ENCODE data around the gene RAB11FIP3. TPM values are rescaled to one million over a fixed set of nuclear protein-coding genes. Genes with fewer than 3 reads are reported as not detected.
"Not testable (repeated sequence)": the region's sequence is repeated elsewhere in the genome, so short reads cannot be mapped to it uniquely, and the experiment has no call there.

The RAB11FIP3 gene
- total RNA-seq, 1 experiment from 2014 or later, result 33.8 TPM

DNA sequence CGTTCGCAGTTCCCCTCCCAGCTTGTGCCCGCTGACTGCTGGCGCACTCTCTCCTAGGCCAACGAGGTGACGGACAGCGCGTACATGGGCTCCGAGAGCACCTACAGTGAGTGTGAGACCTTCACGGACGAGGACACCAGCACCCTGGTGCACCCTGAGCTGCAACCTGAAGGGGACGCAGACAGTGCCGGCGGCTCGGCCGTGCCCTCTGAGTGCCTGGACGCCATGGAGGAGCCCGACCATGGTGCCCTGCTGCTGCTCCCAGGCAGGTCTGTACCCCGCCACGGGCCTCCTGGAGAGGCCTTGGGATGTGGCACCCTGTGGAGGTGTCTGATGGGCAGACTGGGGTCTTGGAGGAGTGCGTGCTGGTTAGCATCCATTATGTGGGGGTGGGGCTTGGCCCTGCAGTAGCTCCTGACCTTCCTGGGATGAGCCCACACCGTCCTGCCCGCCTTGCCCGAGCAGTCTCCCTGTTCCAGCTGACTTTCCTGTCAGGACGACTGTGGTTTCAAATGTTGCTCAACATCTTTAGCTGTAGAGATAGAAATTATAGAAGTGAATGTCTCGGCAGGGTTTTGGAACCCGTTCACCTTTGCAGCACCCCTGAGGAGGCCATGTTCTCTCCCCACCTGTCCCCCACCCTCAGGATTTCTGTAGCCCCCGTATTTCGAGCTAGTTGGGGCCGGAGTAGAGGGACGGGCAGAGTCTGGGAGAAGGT, 57.2 kb downstream of the RAB11FIP3 start:
- DNase-seq (ENCODE audit: low spot score), result no peak
- in situ Hi-C loops (cut with HindIII; ENCODE audit: low sequenced_read_pairs), result no loop called here

DNA sequence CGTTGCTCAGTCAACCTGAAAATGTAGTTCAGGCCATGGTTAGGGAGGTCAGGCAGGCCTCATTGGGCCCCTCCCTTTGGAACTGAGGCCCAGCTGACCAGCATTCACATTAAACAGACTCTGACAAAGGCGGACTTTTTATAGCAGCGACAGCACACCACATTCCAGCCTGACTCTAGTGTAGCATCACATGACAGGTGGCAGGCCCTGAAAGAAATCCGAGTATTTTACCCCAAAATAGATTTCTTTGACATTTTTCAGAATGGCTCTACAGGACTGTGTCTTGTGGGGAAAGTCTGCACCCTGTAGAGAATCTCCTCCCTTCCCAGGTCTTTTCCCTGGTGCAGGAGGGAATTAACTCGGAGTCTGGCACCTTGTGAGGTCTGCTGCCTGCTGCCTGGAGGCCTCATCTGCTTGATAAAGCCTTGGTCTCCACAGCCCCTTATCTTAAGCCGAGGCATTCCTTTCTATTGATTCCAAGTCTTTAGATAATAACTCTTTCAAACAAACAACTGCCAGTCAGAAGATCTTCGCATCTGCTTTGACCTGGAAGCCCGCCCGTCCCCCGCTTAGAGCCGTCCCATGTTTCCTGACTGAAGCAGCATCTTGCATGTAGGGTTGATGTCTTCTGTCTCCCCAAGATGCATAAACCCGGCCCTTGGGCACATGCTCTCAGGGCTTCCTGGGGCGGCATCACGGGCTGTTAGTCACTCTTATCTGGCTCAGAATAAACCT, 58.1 kb downstream of the RAB11FIP3 start:
- DNase-seq (ENCODE audit: low spot score), result no peak
- in situ Hi-C loops (cut with HindIII; ENCODE audit: low sequenced_read_pairs), result no loop called here

DNA sequence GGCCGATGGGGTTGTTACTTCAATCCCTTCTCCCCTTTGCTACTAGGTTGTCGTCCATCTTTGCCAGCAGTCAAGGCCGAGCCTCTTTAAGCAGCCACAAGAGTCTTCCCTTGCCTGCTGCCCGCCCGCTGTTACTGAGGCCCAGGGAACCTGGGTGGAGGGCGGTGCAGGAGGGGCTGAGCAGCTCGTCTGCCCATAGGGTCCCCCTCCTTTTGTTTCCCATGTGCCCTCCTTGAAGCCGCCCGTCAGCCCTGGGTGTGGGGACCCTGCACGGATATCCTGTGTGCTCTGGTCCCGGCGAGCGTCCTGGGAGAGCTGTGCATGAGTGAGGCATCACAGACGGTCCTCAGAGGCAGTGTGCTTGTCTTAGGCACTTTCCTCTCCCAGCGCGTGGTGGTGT, 64.2 kb downstream of the RAB11FIP3 start:
- in situ Hi-C loops (cut with HindIII; ENCODE audit: low sequenced_read_pairs), result no loop called here
- no peak for DNase-seq (ENCODE audit: low spot score)

DNA sequence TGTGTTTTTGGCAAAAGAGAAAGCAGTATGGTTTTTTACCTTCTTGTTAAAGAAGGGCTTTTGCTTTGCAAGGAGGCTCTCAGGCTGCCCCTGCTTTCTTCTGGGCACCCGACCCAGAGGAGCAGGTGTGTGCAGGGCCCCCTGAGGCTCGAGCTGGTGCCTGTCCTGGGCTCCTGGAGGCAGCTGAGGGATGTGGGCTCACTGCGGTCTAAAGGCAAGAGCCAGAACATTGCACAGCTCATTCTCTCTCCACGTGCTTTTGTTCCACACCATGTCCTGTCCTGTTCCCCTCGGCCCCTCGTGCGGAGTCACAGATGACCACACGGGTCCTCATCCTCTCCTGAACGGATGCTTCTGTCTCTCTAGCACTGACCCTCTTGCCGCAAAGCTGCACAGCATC, 65.3 kb downstream of the RAB11FIP3 start:
- in situ Hi-C loops (cut with HindIII; ENCODE audit: low sequenced_read_pairs), result no loop called here

DNA sequence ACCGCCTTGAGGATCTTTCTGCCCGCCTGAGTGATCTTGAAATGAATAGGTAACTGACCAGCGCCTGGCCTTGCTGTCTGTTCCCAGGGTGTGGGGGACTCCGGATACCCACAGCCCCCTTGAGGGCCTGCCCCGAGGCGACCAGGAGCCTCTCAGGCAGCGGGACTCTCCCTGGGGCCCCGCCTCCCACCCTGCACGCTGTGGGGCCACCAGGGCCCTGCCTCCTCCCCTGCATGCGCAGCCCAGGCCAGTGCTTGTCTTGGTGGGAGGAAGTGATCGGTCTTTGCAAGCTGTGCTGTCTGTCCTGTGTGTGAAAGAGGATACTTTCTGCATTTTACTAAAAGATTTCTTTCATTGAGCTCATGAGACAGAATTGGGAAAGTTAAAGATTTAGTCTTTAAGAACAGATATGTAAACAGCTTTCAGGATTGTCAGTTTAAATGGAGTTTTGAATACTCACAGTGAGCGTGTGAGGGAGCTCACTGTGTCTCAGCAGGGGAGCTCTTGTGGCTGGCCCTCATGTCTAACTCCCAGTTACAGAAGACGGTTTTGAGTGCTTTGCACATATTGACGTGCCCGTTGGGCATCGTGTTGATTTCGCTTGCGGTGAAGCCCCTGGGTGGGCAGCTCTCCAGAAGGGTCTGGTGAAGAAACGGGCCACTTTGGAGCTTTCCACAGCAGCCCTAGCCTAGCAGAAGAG, 65.9 kb downstream of the RAB11FIP3 start:
- DNase-seq (ENCODE audit: low spot score), result no peak
- in situ Hi-C loops (cut with HindIII; ENCODE audit: low sequenced_read_pairs), result no loop called here

More for the DNA sequence above, 65.3 kb downstream of the RAB11FIP3 start:
- peak; percentile 62 for DNase-seq (ENCODE audit: low spot score)

DNA sequence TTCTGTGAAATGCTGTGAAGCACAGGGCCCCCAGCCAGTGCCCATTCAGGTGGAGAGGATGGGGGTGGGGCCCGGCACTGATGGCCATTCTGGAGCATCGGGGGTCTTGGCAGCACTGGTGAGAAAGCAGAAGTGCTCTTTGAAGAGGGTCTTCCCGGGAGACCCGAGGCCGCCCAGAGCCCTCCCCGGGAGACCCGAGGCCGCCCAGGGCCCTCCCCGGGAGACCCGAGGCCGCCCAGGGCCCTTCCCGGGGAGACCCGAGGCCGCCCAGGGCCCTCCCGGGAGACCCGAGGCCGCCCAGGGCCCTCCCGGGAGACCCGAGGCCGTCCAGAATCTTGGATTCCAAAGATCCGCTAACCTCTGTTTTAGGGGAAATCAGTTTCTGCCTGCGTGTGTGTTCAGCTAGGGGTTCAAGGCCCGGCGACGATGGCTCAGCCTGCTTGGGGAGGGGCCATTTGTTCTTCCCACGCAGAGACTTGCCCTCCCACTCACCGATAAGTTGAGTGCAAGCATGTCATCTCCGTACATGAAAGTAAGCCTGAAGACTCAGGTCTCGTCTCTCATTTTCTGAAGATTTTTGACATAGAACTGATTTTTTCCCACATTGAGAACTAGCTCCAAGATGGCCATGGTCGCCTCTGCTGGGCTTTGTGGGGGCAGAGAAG, 66.9 kb downstream of the RAB11FIP3 start:
- no peak for DNase-seq (ENCODE audit: low spot score)
- in situ Hi-C loops (cut with HindIII; ENCODE audit: low sequenced_read_pairs), result no loop called here

DNA sequence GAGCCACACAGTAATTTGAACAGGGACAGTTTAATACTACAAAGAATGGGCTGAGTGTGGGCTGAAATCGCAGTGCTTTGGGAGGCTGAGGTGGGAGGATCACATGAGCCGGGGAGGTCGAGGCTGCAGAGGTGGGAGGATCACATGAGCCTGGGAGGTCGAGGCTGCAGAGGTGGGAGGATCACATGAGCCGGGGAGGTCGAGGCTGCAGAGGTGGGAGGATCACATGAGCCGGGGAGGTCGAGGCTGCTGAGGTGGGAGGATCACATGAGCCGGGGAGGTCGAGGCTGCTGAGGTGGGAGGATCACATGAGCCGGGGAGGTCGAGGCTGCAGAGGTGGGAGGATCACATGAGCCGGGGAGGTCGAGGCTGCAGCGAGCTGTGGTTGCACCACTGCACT, 69.2 kb downstream of the RAB11FIP3 start:
- DNase-seq (ENCODE audit: low spot score); in situ Hi-C loops (cut with HindIII; ENCODE audit: low sequenced_read_pairs): not testable (repeated sequence)

DNA sequence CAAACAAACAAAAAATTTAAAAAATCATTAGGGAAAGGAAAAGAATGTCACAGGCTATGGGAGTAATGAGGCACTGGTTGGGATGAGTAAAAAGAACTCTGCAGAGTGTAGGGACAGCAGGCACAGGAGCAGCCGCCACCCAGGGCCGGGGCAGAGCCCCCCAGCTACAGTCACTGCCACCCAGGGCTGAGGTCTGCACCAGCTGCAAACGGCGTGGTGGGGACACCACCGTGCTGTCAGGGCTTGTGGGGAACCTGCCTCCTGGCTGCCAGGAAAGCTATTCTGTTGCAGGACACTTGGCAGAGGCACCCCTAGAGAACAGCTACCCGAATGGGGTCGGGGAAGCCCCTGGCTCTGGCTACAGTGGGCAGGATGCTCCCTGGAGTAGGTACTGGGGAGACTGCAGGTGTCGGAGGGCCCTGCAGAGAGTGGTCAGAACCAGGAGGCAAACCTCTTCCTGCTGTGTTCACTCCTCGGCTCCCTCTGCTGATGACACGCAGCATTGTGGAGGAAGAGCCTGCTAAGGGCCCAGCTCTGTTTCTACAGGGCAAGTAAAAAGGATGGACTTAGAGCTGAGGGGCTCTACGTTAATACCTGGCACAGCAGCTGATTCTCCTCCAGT, 69.8 kb downstream of the RAB11FIP3 start:
- in situ Hi-C loops (cut with HindIII; ENCODE audit: low sequenced_read_pairs), result no loop called here

DNA sequence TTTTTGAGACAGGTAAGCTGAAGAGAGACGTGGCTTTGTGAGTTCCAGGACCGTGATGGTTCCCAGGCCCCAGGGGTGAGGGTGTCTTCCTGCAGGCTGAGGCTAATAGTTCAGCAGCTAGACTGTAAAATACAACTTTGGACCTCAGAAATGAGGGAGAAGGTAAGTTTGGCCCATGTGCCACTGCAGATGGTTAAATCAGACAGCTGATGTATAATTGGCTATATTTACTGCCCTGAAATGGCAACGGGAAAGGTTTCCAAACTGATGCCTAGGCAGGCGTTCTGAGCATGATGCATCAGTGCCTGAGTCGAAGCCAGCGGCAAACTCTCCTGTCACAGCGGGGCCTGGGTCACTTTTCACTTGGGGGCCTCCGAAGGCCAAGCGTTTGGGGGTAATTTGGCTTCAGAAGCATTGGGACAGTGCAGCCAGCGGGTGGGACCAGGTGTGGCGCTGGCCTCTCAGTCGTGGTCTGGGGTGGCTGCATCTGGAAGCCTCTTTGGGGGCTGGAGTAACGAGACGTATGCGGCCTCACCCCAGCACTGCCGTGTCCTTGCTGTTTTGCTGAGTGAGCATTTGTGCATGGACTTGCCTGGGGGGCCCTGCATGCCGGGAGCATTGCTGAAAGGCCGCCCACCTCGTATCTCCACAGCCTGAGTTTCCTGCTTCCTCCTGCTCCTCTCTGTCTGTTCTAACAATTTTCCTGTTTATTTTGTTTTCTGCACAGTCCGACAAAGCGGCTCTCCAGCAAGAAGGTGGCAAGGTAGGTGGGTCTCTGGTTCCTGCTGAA, 70.8 kb downstream of the RAB11FIP3 start:
- DNase-seq (ENCODE audit: low spot score), result no peak

More for the DNA sequence above, 69.8 kb downstream of the RAB11FIP3 start:
- peak; percentile 65 for DNase-seq (ENCODE audit: low spot score)

DNA sequence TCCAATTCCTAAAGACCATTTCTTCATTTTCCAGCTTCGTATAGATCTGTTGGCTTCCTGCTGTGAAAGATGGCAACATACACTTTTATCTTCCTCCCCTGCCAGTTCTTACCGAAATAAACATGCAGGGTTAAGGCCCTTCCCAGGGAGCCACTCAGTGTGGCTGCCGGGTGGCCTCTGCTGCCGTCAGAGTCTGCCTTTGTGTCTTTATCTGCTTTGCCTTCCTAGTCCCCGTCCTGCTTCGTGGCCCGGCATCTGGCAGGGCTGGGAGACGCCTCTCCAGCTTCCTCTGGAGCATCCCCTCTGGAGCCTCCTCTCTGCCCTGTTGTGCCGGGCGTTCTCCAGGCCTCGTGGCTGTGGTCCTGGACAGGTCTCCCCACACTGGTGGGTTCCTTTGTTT, 71.8 kb downstream of the RAB11FIP3 start:
- DNase-seq (ENCODE audit: low spot score), result no peak

More for the DNA sequence above, 70.8 kb downstream of the RAB11FIP3 start:
- in situ Hi-C loops (cut with HindIII; ENCODE audit: low sequenced_read_pairs), result no loop called here

DNA sequence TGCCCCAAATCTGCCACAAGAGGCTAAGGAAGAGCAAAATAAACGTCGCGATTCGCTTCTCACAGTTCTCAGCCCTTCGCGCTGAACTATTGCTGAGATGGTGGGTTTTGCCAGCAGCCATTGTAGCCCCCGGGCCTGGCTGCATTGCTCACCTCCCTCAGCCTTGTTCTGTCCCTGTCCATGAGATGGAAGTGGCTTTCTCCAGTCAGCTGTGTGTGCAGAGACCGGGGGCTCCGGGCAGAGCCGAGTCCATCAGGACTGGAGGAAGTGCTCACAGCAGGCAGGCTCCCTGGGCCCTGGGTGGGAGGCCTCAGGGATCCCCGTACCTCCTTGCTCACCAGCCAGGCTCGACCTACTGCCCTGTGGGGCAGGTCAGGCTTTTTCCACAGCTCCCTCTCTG, 74.5 kb downstream of the RAB11FIP3 start:
- no peak for DNase-seq (ENCODE audit: low spot score)
- in situ Hi-C loops (cut with HindIII; ENCODE audit: low sequenced_read_pairs), result no loop called here

More for the DNA sequence above, 71.8 kb downstream of the RAB11FIP3 start:
- in situ Hi-C loops (cut with HindIII; ENCODE audit: low sequenced_read_pairs), result no loop called here

DNA sequence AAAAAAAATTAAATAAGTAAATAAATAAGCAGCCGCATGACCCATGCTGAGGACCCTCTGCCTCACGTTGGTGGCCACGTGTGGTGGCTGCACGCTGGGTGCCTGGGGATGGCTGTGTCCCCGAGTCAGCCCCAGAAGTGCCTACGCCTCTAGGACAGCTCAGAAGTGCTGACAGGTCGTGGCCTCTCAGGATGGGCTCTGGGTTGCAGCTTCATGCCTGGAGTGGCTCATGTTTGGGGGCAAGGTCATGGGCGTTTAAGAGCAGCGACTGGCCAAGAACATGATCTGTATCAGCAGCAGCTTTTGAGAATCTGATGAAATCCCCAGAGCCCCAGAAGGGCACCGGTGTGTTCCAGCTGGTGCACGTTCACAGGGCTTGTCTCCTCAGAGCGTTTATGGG, 75.3 kb downstream of the RAB11FIP3 start:
- in situ Hi-C loops (cut with HindIII; ENCODE audit: low sequenced_read_pairs), result no loop called here
- no peak for DNase-seq (ENCODE audit: low spot score)

DNA sequence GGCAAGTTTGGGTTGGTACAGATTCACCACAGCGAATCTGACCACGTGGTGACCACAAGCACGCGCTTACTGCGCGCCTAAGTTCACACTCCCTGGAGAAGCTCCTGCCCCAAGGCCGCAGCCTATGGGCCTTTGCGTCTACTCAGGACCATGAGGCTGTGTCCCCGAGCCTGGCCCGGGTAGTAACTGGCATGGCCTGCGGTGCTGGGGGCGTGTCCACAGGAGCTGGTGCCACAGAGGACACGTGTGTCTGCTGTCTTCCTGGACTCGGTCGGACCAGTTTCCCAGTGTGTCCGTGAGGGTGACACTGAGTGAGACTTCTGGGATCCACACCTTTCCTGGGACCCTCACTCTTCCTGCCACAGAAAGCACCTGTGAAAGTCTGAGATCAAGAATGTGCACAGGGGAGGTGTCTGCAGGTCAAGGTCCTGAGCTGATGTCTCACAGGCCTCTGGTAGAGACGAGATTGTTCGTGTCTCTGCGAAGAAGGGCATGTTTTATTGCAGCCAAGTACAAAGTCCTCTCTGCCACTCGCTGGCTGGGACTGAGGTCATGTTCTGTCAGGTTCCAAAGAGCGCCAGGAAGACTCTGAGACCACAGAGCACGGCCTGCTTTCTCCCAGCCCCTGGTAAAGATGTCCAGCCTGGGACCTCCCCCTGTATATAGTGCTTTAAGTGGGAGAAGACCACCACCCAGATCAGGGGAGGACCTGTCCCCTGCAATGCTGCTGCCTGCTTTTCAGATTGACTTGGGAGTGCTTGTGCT, 76.9 kb downstream of the RAB11FIP3 start:
- in situ Hi-C loops (cut with HindIII; ENCODE audit: low sequenced_read_pairs), result no loop called here
- no peak for DNase-seq (ENCODE audit: low spot score)

DNA sequence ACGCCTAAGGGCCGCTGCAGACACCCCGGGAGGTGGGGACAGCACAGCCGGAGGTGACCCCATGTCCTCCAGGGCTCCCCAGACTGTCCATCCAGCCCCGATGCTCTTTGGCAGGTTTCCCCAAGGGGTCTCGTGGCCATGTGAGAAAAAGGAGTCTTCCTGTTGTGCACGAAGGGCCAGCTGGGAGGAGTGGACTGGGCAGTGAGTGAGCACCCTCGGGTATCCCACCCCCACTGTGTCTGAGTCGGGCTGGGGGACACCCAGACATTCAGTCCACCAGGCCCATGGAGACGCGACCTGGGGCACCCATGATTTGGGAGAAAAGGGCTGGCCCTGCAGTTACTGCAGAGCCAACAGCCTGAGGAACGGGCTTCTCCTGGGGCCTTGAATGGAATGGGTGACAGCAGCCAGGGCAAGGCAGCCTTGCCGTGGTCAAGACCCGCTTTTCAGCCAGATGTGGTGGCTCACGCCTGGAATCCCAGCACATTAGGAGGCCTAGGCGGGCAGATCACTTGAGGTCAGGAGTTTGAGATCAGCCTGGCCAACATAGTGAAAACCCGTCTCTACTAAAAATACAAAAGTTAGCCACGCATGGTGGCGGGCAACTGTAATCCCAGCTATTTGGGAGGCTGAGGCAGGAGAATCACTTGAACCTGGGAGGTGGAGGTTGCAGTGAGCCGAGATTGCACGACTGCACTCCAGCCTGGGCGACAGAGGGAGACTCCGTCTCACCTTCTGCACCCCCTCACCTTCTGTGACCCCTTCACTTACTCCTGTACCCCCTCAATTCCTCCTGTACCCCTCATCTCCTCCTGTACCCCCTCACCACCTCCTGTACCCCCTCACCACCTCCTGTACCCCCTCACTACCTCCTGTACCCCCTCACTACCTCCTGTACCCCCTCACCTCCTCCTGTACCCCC, 78.0 kb downstream of the RAB11FIP3 start:
- in situ Hi-C loops (cut with HindIII; ENCODE audit: low sequenced_read_pairs), result no loop called here
- no peak for DNase-seq (ENCODE audit: low spot score)

DNA sequence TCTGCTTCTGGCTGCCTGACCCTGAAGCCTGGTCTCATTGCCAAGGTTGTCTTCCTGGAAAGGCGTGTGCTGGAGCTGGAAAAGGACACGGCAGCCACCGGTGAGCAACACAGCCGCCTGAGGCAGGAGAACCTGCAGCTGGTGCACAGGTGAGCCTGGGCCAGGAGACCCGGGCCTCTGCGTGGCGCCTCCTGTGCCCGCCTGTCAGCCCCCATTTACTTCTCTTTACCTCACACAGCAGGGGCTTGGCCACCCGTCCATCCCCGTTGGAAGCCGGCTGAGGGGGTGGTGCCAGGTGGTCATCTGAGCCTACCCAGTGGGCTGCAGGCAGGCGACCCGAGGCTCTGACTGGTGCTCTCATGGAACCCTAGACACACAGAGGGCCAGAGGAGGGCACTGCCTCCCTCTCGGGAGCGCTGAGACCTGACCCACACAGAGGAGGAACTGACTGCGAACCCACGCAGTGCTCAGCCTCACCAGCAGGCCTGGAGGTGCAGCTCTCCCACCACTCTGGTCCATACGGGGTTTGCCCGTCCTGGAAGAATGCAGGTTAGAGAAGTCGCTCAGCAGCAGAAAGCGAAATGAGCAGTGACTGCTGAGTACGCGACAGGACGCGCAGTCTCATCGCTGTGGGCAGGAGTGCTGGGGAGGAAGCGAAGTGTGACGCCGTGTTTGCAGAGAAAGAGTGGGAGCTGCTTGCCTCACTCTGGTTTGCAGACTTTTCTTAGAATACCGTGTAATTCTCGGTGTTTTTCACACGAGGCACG, 80.2 kb downstream of the RAB11FIP3 start:
- DNase-seq (ENCODE audit: low spot score), result no peak
- in situ Hi-C loops (cut with HindIII; ENCODE audit: low sequenced_read_pairs), result no loop called here

DNA sequence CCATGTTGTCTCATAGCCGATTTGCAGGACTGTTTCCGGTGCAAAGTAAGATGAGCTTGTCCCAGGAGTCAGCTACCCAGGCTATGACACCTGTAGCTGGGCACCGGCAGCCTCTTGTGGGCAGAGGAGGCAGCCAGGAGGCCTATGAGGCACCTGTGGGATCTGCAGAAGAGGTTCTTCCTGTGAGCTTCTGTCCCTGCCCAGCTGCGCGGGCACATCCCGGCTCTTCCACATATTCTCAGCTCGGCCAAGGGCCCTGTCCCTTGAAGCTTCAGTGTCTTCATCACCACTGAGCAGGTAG, 80.7 kb downstream of the RAB11FIP3 start:
- DNase-seq (ENCODE audit: low spot score), result no peak
- in situ Hi-C loops (cut with HindIII; ENCODE audit: low sequenced_read_pairs), result no loop called here

Data from G401 (cell line).